DMS153 treated with DMSO at 0.1 percent for 48 hours (cell line): ENCODE measurements around the gene MEGF11.

Experiments
- DNase-seq: peaks from one replicate; lab custom pipeline; 2025; ENCODE audit not compliant: unreplicated experiment; lab: John Stamatoyannopoulos, UW

Gene MEGF11

GRCh38 chr15:65953622-65954021 is 299.9 kb downstream of the MEGF11 start:
- DNase-seq, result no peak

GRCh38 chr15:65952391-65953053 is 301.0 kb downstream of the MEGF11 start:
- no peak for DNase-seq

- no peak for DNase-seq
Measured at GRCh38 chr15:65951007-65951406, 302.5 kb downstream of the MEGF11 start.

- DNase-seq, result no peak
Measured at GRCh38 chr15:65949491-65949890, 304.1 kb downstream of the MEGF11 start.

- DNase-seq, result no peak
Measured at GRCh38 chr15:65949011-65949410, 304.5 kb downstream of the MEGF11 start.

GRCh38 chr15:65948383-65948782 is 305.2 kb downstream of the MEGF11 start:
- DNase-seq, result no peak

- no peak for DNase-seq
Measured at GRCh38 chr15:65947041-65947440, 306.5 kb downstream of the MEGF11 start.

GRCh38 chr15:65945616-65946015 is 307.9 kb downstream of the MEGF11 start:
- no peak for DNase-seq

GRCh38 chr15:65944404-65944803 is 309.1 kb downstream of the MEGF11 start:
- no peak for DNase-seq

- no peak for DNase-seq
Measured at GRCh38 chr15:65942436-65942835, 311.1 kb downstream of the MEGF11 start.

GRCh38 chr15:65940618-65940909 is 313.0 kb downstream of the MEGF11 start:
- DNase-seq, result no peak

GRCh38 chr15:65939901-65940617 is 313.5 kb downstream of the MEGF11 start:
- no peak for DNase-seq

GRCh38 chr15:65938604-65939003 is 314.9 kb downstream of the MEGF11 start:
- no peak for DNase-seq

GRCh38 chr15:65937476-65937875 is 316.1 kb downstream of the MEGF11 start:
- DNase-seq, result no peak

- DNase-seq, result no peak
Measured at GRCh38 chr15:65937054-65937453, 316.5 kb downstream of the MEGF11 start.

- no peak for DNase-seq
Measured at GRCh38 chr15:65936282-65936681, 317.3 kb downstream of the MEGF11 start.

GRCh38 chr15:65935391-65935790 is 318.2 kb downstream of the MEGF11 start:
- DNase-seq, result no peak

- DNase-seq, result no peak
Measured at GRCh38 chr15:65931221-65931620, 322.3 kb downstream of the MEGF11 start.

- no peak for DNase-seq
Measured at GRCh38 chr15:65930134-65930533, 323.4 kb downstream of the MEGF11 start.

- no peak for DNase-seq
Measured at GRCh38 chr15:65929573-65929972, 324.0 kb downstream of the MEGF11 start.

GRCh38 chr15:65927545-65927944 is 326.0 kb downstream of the MEGF11 start:
- DNase-seq, result no peak

GRCh38 chr15:65926899-65927298 is 326.7 kb downstream of the MEGF11 start:
- no peak for DNase-seq

GRCh38 chr15:65926459-65926858 is 327.1 kb downstream of the MEGF11 start:
- DNase-seq, result no peak
